Stromal cell of bone marrow (primary cell): ENCODE results near the gene WDR27.
"Not testable (repeated sequence)": the region's sequence is repeated elsewhere in the genome, so short reads cannot be mapped to it uniquely, and the experiment has no call there.

ENCODE experiments used
- DNase-seq: peaks from one replicate; pipeline ENCODE4 v3.0.0-alpha.2; 2012; ENCODE audit warnings: low read depth

WDR27 gene

DNA sequence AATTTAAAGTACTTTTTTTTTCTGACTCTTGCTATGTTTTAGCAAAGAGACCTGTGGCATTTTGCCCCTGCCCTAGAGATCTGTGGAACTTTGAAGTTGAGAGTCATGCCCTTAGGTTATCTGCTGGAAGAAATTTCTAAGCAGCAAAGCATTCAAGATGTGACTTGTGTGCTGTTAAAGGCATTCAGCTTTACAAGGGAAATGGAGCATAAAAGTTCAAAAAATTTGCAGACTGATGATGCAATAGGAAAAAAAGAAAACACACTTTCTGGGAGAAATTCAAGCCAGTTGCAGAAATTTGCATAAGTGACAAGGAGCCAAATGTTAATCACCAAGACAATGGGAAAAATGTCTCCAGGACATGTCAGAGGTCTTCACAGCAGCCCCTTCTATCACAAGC is 267.3 kb downstream of the WDR27 start:
- DNase-seq: not testable (repeated sequence)

DNA sequence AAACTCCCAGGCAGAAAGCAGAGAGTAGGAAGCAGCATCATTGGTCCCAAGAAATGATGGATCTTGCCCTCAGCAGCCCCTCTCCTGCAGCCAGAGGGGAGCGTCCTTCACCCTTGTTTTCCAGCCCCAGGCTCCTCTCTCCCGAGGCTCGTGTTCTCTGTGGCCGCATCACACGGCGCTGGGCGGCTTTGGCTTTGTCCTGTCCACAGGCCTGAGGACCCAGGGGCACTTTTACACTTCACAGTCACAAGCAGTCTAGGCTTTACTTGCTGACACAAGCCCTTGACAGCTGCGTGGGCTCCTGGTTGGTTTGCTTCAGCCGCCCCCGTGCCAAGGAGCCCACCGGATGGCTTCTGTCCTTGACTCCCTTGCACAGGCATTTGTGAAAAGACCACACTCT is 272.8 kb downstream of the WDR27 start:
- no peak for DNase-seq

DNA sequence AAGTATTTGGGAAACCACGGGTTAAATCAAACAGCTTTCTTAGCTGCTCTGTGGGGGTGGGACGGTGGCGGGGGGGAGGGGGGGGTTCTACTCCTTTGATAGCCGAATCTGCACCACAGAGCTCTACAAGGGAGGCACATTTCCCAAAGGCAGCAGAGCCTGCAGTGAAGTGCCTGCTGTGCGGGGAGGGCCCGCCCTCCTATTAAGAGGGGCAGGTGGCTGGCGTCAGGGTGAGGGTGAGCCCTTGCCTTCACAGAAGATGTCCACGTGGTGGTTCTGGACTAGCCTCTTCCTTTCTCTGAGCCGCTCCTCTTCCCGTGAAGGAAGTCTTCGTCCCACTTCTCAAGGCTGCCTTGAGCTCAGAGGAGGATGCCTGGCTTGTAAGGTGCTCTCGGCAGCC is 273.3 kb downstream of the WDR27 start:
- DNase-seq: no peak

DNA sequence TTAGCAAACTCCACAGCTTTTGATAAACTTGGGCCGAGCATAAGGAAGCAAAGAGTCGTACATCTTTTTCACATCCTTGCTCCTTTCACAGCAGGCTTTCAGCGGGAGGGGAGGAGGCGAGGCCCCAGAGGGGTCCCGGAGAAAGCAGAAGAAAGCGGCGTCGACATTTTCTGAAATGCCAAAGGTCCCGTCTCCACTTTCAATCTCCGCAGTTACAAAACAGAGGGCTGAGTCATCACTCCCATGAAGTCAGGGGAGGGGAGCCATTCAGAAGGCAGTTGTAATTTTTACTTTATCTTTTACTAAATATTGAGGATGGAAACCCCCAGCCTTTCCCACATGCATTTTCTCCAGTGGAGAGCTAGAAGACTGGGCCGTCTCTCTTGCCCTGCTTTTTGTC is 274.0 kb downstream of the WDR27 start:
- peak; percentile 71 for DNase-seq

DNA sequence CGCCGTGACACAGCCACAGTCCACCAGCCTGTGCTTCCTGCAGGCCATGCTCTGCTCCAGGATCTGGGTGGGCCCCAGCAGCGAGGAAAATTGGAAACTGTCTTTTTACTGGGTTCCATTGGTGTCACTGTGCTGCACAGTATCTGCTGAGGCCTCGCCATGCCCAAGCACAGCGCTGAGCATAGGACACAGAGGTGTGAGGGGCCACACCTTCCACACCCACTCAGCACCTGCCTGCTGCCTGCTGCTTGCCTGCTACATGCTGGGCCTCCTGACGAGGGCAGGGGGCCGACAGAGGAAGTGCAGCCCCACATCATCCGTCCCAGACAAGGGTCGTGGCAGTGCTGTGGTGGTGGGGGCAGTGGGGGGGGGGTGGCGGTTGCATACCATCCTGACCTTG is 275.2 kb downstream of the WDR27 start:
- no peak for DNase-seq

DNA sequence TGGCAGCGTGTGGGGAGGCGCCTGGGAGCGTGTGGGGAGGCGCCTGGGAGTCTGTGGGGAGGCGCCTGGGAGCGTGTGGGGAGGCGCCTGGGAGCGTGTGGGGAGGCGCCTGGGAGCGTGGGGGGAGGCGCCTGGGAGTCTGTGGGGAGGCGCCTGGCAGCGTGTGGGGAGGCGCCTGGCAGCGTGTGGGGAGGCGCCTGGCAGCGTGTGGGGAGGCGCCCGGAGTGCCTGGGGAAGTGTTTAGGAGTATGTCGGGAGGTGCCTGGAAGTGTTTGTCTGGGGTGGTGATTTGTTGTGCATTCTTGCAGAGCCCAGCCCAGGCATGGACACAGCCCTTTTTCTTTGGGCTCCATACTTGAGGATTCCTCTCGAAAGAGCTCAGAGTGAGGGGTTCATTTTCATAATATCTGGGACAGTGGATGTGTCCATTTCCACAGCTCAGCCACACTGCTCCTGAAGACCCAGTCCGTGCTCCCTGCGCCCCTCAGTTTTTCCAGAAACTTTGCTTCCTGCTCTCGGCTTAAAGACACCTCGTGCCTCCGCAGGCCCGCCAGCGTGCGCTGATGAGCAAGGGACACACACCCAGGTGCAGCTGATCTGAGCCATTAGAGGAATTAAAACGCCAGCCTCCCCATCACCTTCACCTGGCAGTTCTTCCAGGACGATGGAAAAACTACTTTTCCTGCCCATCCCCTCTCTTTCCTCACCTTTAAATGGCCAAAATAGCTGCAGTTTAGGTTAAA is 276.0 kb downstream of the WDR27 start:
- DNase-seq: no peak

DNA sequence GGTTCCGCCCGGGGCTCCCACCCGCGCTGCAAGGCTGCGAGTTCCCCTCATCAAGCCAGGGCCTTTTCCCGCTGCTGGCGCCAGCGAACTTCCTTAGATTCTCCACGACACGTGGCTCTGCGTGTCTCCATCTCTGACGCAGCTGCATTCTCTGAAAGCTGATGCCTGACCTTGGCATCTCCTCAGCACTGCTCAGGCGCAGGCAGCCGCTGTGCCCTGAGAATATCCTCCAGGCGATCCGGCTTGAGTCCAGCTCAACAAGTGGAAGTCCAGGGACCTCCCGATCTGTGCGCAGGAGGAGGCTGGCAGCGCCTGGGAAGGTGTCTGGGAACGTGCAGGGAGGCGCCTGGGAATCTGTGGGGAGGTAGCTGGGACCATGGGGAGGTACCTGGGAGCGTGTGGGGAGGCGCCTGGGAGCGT is 277.0 kb downstream of the WDR27 start:
- DNase-seq: no peak

DNA sequence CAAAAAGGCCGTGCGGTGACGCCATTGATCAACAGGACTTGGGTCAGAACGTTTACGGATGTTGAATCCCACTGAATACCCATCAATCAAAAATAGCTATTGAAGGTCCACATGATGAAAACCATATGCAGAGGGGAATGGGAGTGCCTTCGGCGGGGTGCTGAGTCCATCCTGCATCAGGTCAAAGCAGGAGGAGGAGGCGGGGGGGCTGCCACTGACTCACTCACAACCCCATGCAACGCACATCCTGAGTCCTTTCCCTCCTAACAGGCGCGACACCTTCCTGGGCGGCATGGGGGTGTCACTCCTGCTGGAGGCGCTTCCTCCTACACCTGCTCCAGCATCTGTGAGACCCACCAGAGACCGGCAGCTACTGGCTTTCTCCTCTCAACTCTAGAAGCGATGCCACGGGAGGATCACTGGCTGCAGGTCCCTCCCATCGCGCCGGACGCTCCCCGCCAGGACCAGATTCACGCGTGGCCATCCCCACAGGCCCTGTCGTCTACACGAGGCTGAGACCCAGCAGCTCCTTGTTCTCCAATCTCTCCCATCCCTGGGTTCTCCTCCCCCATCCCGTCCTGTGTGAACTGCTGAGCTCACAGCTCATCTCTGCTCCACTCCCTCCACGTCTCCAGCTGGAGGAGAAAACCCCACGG is 277.6 kb downstream of the WDR27 start:
- DNase-seq: no peak

DNA sequence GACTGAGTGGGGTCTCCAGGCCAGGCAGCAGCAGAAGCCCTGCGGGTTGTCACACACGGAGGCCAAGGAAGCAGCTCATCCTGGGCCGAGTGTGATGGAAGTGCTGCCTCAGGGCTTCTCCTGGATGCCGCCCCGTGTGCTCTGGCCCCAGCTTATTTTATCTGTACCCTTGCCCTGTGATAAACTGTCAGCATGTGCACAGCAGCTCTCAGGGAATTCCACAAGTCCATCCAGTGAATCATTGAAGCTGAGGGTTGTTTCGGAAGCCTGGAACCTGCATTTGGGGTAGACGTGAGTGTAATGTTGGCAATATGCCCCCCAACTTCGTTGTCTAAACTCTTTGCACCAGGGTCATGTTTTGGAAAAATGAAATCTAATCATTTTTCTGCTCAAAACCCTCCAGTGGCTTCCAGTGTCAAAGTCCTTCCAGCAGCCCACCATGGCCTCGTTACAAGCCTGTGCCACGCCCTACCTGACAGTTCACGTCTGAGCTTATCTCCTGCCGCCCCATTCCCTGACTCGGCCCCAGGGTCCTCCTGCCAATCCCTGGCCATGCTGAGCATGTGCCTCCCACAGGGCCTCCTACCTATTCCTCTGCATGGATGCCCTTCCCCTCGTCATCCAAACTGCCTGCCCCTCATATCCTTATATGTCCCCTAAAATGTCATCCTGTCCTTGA is 280.1 kb downstream of the WDR27 start:
- DNase-seq: no peak

DNA sequence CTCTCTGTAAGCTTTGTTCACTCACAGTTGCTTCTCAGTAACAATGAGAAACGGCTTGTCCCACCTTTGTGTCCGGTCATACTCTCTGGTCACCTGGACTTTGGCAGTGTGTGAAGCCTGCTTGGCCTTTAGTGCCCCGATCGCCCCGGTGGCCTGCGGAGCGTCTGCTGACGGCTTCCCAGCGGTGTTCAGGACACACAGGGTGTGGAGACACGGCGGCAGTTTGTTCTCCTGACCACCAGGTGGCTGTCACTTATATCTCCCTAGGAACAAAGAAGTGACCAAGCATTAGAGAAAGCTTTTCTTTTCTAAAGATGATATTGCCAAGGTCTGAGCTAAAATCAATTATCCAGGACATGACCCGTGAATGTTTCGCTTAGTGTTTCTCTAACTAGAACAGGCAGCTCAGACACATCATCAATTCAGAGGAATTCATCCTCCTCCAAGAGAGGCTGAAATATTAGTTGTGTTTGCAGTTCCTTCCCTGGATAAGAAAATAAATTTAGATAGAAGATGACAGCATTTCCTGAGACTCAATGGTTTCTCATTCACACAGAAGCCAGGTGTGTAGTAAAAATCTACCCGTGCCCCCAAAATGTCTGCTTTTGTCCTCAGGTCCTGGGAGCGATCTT is 280.8 kb downstream of the WDR27 start:
- DNase-seq: no peak

DNA sequence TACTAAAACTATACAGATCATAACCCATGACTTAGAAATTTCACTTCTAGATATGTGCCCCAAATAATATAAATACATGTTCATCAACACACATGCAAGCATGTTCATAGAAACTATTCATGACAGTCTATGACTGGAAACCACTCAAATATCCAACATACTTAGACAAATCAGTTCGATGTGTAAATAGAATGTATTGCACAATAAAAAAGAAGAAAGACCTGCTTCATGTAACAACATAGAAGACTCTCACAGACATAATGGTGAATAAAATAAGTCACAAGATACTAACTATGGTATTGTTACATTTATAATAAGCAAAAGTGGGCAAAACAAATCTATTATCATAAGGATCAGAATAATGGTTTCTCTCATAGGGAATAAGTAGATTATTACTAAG is 284.7 kb downstream of the WDR27 start:
- no peak for DNase-seq

DNA sequence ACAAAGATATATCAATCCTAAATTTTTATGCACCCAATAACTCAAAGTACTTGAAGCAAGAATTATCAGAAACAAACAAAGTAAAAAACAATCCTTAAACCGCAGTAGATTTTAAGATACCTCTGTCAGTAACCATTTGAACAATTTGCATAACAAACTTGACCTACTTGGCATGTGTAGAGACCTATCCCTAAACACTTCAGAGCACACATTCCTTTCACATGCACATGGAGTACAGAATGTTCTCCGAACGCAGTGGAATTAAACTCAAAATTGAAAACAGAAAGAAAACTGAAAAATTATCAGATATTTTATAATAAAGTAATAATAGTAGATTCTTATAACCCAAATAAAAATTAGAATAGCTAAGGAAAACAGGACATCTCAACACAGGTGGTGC is 285.6 kb downstream of the WDR27 start:
- no peak for DNase-seq

DNA sequence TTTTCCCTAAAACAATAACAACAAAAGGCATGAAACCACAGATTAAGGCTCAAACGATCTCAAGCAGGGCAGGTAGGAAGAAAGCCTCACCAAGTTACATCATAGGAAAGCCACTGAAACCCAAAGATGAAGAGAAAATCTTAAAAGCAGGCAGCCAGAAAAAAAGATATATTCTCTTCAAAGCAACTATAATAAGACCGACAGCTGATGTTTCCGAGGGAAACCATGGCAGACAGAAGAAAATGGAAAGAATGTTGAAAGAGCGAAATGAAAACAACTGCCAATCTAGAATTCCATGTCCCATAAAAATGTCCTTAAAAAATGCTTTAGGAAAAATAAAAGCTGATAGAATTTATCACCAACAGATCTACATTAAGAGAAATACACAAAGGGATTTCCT is 286.6 kb downstream of the WDR27 start:
- no peak for DNase-seq

DNA sequence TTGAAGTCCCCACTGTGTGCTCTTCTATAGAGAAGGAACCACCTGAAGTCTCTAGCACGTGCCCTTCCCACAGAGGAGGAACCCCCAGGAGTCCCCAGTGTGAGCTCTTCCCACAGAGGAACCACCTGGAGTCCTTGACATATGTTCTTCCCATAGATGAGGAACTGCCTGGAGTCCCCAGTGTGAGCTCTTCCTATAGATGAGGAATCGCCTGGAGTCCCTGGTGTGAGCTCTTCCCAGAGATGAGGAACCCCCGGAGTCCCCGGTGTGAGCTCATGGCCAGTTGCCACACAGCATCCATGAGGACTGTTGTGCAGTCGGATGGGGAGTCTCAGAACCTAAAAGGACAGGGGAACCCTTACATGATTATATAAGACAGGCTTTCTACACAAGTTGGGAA is 290.1 kb downstream of the WDR27 start:
- DNase-seq: no peak

DNA sequence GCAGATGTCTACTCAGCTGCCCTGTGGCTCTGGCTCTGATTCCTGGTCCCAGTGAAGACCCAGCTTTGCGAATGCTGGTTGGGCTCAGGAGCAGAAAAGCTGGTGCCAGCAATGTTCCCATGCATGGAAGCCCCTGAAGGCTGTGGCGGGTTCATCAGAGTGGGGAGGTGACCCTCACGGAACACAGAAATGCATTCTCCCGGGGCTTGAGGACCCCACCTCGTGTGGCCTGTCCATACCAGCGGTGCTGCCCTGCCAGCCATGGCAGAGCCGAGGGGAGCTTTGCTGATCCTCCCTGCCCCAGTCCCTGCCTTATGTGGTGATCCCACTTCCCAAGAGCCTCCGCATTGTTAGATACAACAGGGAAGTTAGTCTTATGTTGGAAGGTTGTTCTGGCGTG is 290.5 kb downstream of the WDR27 start:
- no peak for DNase-seq

DNA sequence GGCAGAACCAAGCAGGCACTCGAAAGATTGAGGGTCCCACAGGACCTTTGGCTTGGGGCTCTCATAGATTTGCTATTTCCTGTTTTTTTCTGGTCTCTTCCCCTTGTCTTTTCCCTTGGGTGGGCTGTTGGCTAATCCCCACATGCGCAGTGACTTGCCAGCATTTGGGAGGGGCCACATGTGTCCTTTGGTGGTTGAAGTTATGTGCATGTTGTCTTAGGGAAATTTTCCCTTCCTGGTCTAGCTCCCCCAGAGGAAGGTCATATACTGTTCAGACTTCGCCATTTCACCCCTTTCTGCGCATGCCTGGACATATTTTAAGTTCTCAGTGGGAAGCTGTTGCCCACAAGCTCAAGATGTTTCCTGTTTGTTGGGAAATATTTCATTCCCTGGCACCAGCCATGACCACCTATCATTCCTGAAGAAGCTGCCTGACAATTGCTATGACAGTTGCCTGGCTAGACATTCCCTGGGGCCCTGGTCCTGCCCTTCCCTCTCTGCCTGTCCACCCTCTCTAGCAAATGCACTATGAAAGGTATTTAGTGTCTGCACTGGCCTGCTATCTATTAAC is 292.0 kb downstream of the WDR27 start:
- DNase-seq: no peak

DNA sequence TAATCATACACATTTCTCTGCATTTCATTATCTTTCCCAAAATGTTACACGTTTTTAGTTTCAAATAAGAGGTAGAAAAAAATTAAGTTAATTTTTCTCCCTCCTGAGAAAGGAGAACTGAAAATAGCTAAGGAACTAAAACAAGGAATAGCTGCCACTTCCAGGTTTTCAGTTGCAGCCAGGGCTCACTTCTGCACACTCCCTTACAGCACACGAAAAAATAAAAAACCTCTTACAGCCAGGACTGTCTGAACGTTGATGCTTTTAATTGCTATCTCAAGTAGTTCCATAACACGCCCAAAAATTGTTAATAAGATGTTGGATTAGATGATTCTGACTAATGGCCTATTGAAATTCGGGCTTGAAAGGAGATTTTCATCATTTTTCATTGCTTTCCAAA is 294.5 kb downstream of the WDR27 start:
- no peak for DNase-seq
